Fibroblast of lung (primary cell): ENCODE data around the gene STPG1. TPM values are rescaled to one million over a fixed set of nuclear protein-coding genes. Genes with fewer than 3 reads are reported as not detected.

Source experiments
- DNase-seq, 2 donors: peaks; one replicate each; pipeline versions ENCODE4 v3.0.0 to v3.0.0-alpha.2; 2010; ENCODE audit warnings: low read depth in 2 of 2
- H2AFZ ChIP-seq: 2 replicates; pipeline ENCODE4 v1.5.1; 2012; ENCODE audit warnings: low read length, control low read depth, inconsistent platforms
- H3K27ac ChIP-seq: 2 replicates; pipeline ENCODE4 v1.5.1; 2011; ENCODE audit warnings: low read length, control low read depth; ENCODE audit not compliant: insufficient read depth
- H3K27me3 ChIP-seq: 2 replicates; pipeline ENCODE4 v1.5.1; 2011; ENCODE audit warnings: mild to moderate bottlenecking, low read length; ENCODE audit not compliant: control insufficient read depth, insufficient read depth
- H3K36me3 ChIP-seq: 2 replicates; pipeline ENCODE4 v1.5.1; 2011; ENCODE audit warnings: low read length; ENCODE audit not compliant: control insufficient read depth, insufficient read depth
- H3K4me1 ChIP-seq: 2 replicates; pipeline ENCODE4 v1.5.1; 2011; ENCODE audit warnings: low read length; ENCODE audit not compliant: control insufficient read depth, insufficient read depth; ENCODE audit errors: extremely low read depth
- H3K4me2 ChIP-seq: 2 replicates; pipeline ENCODE4 v1.5.1; 2011; ENCODE audit warnings: low read length, control low read depth; ENCODE audit not compliant: insufficient read depth; ENCODE audit errors: extremely low read depth
- H3K4me3 ChIP-seq, 4 experiments: fragments of 200-600 bp in 1 of 4; sonication (generic) in 1 of 4; replicated peaks in 1 of 4; 2 replicates each; pipeline ENCODE4 v1.5.1; 2011 to 2016; ENCODE audit warnings: low read length in 4 of 4, low read depth in 3 of 4, mild to moderate bottlenecking in 3 of 4, control low read depth in 2 of 4, inconsistent platforms in 1 of 4, mixed read lengths in 1 of 4; ENCODE audit not compliant: insufficient read depth in 1 of 4; ENCODE audit errors: control extremely low read depth in 1 of 4
- H3K79me2 ChIP-seq: 2 replicates; pipeline ENCODE4 v1.5.1; 2012; ENCODE audit warnings: mild to moderate bottlenecking, low read length, inconsistent platforms; ENCODE audit not compliant: control insufficient read depth, insufficient read depth
- H3K9ac ChIP-seq: 2 replicates; pipeline ENCODE4 v1.5.1; 2011; ENCODE audit warnings: mild to moderate bottlenecking, low read length, control low read depth; ENCODE audit not compliant: insufficient read depth
- H3K9me3 ChIP-seq: 2 replicates; pipeline ENCODE4 v1.5.1; 2012; ENCODE audit warnings: low read depth, low read length; ENCODE audit not compliant: control insufficient read depth, insufficient read depth
- H4K20me1 ChIP-seq: 2 replicates; pipeline ENCODE4 v1.5.1; 2011; ENCODE audit warnings: low read length; ENCODE audit not compliant: control insufficient read depth, insufficient read depth; ENCODE audit errors: extremely low read depth
- CTCF ChIP-seq, 2 donors: IDR thresholded peaks in 1 of 2; conservative IDR thresholded peaks in 1 of 2; 1 replicate in 1 of 2; 2 replicates in 1 of 2; pipeline ENCODE4 v1.5.1; 2011 to 2012; ENCODE audit warnings: low read length in 2 of 2, control low read depth in 1 of 2, inconsistent platforms in 1 of 2, low read depth in 1 of 2, mild to moderate bottlenecking in 1 of 2
- EZH2 ChIP-seq: IDR thresholded peaks from 2 replicates; pipeline ENCODE4 v1.5.1; 2012; ENCODE audit warnings: low read length, control low read depth, mild to moderate bottlenecking; ENCODE audit errors: missing control alignments
- polyA plus RNA-seq, 2 donors: library from polyadenylated mRNA; depleted of rRNA in 1 of 2; stranded (reverse) in 1 of 2; unstranded in 1 of 2; fragments of >200 nt; gene quantifications; 2 replicates each; pipeline ENCODE4 v1.2.1, GENCODE V29; 2011 to 2012; ENCODE audit warnings: missing spikeins in 1 of 2
- total RNA-seq: library from RNA; depleted of rRNA; stranded (reverse); fragments of >200 nt; gene quantifications from 2 replicates; pipeline ENCODE4 v1.2.1, GENCODE V29; 2014

Gene STPG1
- total and polyA plus RNA-seq, 2 donors (not counting 1 experiment from before 2014, with no cell fraction given), result 7.9 to 8.5 TPM

DNA sequence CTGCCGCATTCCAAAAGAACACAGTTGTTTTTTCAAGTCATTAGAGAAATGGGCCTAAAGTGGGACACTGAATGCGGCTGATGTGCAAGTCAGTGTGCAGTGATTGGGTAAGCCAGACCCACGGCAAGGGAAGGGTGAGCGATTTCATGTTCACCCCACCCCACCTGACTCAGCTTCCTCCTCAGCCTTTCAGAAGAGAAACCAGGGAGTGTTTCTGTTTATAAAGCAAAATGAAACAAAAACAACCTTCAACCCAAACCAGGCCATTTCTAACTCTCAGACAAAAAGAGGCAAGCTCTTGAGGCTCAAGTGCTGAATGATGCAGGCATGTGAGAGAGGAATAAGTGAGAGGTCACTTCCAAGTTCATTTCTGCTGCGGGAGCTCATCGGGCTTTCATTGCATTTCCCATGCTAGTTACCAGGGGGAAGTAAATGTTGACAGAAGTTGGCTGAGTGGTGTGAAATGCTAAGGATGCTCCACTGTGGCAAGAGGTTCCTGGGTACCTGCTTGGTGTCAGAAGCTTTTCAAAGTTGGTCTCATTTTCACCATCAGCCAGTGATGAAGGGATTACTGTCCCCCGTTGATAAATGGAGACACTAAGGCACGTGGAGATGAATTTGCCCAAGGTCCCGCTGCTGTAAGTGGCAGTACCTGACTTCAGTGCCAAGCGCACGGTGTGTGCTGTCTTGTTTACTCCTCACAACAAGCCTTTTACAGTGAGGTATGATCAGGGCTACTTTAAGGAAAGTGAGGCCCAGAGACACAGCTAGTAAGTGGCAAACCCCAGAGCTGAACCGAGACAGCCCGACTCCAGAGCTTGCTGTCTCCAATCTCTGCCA is 29.1 kb downstream of the STPG1 start:
- peak; percentile 79 to 84 for DNase-seq
- H4K20me1 ChIP-seq, result no peaks in the 10 kb centered on the region
- TF ChIP-seq EZH2, result no peak
- TF ChIP-seq CTCF (conservative IDR thresholded peaks at IDR 0.05 in 1 of 2, IDR thresholded peaks at IDR 0.05 in 1 of 2; ENCODE audit: low read depth in 1 of 2, low read length in 2 of 2), result no peak
- peak overlapping the region; percentile 41 for H3K4me2 ChIP-seq
- H3K79me2 ChIP-seq, result no peaks in the 10 kb centered on the region
- peak overlapping the region; percentile 20 for H3K27ac ChIP-seq
- H3K9me3 ChIP-seq, result no peaks in the 10 kb centered on the region
- H2AFZ ChIP-seq, result no peak overlapping the region
- no peaks in the 10 kb centered on the region for H3K27me3 ChIP-seq
- H3K9ac ChIP-seq, result no peak overlapping the region
- no peak overlapping the region for H3K4me3 ChIP-seq
- H3K4me1 ChIP-seq, result peaks cover 4% of the 10 kb centered on the region
- H3K36me3 ChIP-seq, result peaks cover 2% of the 10 kb centered on the region

DNA sequence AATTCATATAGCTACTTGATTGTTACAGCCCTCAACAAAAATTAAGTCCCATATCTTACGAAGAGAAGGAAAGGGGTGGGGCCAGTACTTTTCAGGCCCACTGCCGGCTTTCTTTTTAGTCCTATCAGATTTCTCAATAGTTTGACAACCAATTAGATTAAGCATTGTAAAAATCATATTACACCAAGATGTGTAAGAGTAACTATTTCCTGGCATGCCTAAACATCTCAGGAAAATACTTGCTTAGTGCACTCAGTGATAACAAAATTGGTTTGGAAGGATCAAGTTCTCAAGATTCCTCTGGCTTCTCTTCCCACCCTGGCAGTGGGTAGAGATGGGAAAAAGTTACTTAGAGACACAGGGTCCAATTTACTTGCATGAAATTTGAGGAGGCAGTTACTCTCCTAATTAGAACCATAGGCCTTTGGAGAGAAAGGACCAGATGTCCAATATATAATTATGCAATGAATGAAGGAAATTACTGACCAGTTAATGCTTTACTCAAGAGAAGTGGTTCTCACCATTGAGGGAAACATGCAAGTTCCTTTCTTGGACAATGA is 30.1 kb downstream of the STPG1 start:
- no peak for TF ChIP-seq EZH2
- TF ChIP-seq CTCF (conservative IDR thresholded peaks at IDR 0.05 in 1 of 2, IDR thresholded peaks at IDR 0.05 in 1 of 2; ENCODE audit: low read depth in 1 of 2, low read length in 2 of 2), result no peak
- Histone ChIP-seq H2AFZ (no peak overlapping the region), H3K9ac (no peak overlapping the region), H3K79me2 (no peaks in the 10 kb centered on the region), H3K4me2 (no peak overlapping the region), H3K27ac (no peak overlapping the region), H3K9me3 (no peaks in the 10 kb centered on the region), H3K36me3 (peaks cover 2% of the 10 kb centered on the region), H3K4me1 (peaks cover 4% of the 10 kb centered on the region), H3K4me3 (no peak overlapping the region), H4K20me1 (no peaks in the 10 kb centered on the region), H3K27me3 (no peaks in the 10 kb centered on the region)
- DNase-seq, result no peak

DNA sequence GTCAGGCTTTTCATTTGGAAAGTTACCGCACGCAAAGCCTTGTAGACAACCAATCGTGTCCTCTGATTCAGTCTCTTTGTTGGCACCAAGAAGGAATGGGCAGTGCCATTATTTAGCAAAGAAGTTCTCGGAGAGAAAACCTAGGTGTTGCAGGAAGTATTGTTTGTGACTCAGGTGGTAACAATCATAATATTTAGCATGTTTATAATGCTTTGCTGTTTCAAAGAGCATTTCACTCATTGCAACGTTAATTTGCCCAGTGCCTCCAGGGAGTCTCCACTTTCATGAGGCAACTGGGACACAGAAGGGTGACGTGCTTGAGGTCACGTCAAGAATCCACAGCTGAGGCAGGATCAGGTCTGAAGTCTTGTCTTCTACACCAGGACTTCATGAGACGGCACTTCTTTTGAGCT is 31.4 kb downstream of the STPG1 start:
- Histone ChIP-seq H3K36me3 (peaks cover 2% of the 10 kb centered on the region), H3K9ac (no peak overlapping the region), H4K20me1 (no peaks in the 10 kb centered on the region), H3K4me1 (peaks cover 4% of the 10 kb centered on the region), H3K9me3 (no peaks in the 10 kb centered on the region), H2AFZ (no peak overlapping the region), H3K27ac (no peak overlapping the region), H3K4me3 (no peak overlapping the region), H3K79me2 (no peaks in the 10 kb centered on the region), H3K4me2 (no peak overlapping the region), H3K27me3 (no peaks in the 10 kb centered on the region)
- no peak for DNase-seq
- TF ChIP-seq EZH2 (no peak), CTCF (conservative IDR thresholded peaks at IDR 0.05 in 1 of 2, IDR thresholded peaks at IDR 0.05 in 1 of 2; ENCODE audit: low read depth in 1 of 2, low read length in 2 of 2) (no peak)
